HUES6 (cell line): Measurements from ENCODE around the gene ZNF385B.
A peak's percentile ranks its signal among the peaks of the same experiment; 100 is the strongest.

Experiments used
- H3K27ac ChIP-seq: 2 replicates; pipeline ENCODE4 v1.7.0; 2013; ENCODE audit warnings: low read depth, mild to moderate bottlenecking, low read length, inconsistent platforms
- H3K27me3 ChIP-seq: 2 replicates; pipeline ENCODE4 v1.6.1; 2013; ENCODE audit warnings: low read length; ENCODE audit not compliant: control insufficient read depth, insufficient read depth
- H3K36me3 ChIP-seq: 2 replicates; pipeline ENCODE4 v1.6.1; 2013; ENCODE audit warnings: low read length; ENCODE audit not compliant: control insufficient read depth, insufficient read depth
- H3K4me1 ChIP-seq: 2 replicates; pipeline ENCODE4 v1.6.1; 2013; ENCODE audit warnings: low read length; ENCODE audit not compliant: control insufficient read depth, insufficient read depth
- H3K4me3 ChIP-seq: 2 replicates; pipeline ENCODE4 v1.5.1; 2013; ENCODE audit warnings: low read depth, low read length
- H3K9ac ChIP-seq: one replicate; pipeline ENCODE4 v1.6.1; 2013; ENCODE audit warnings: mild to moderate bottlenecking, low read length
- H3K9me3 ChIP-seq: 2 replicates; pipeline ENCODE4 v1.6.1; 2013; ENCODE audit warnings: low read depth, low read length; ENCODE audit not compliant: control insufficient read depth, insufficient read depth

The ZNF385B gene

DNA sequence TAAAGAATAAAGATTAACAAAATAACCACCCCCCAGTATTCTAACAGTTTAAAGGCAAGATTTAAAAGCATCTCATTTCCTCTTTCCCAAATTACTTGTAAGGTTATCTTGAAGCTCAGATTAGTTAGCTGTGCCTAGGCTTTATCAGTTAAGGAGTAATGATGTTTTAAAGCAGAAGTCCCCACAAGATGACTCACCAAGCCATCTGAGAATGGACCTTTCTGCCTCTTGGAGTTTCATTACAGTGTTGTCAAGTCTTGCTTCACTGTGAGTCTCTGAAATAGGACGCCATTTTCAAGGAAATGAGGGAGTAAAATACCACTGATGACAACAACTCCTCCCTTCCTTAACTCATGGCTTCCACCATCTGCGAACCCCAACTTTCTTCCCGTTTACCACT lies 35.9 kb downstream of the ZNF385B start:
- H3K27me3 ChIP-seq, result no peaks in the 10 kb centered on the region
- no peaks in the 10 kb centered on the region for H3K9me3 ChIP-seq
- H3K36me3 ChIP-seq, result no peaks in the 10 kb centered on the region
- peaks cover 15% of the 10 kb centered on the region for H3K4me1 ChIP-seq
- H3K9ac ChIP-seq, result no peak overlapping the region
- H3K4me3 ChIP-seq, result no peak overlapping the region
- H3K27ac ChIP-seq, result peak overlapping the region; percentile 1; the same call in 1 of the 2 replicates

DNA sequence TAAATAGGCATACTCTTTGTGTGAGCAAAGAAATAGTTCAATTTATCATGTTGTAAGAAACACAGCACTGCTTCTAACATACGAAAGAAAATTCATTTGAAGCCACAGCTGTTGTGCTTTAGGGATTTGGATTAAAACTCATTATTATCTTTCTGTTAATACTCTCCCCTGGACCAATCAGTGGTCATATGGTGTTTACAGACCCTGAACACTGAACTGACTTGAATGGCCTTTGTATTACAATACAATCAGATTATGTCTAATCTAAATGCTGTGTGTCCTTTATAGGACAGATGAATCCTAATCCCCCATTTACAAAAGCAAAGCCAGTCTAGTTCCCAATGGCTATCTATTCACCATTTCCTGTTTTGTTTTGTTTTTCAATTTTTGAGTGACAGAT lies 36.5 kb downstream of the ZNF385B start:
- no peaks in the 10 kb centered on the region for H3K36me3 ChIP-seq
- peaks cover 15% of the 10 kb centered on the region for H3K4me1 ChIP-seq
- H3K9me3 ChIP-seq, result no peaks in the 10 kb centered on the region
- no peaks in the 10 kb centered on the region for H3K27me3 ChIP-seq
- no peak overlapping the region for H3K4me3 ChIP-seq
- no peak overlapping the region for H3K27ac ChIP-seq
- no peak overlapping the region for H3K9ac ChIP-seq

DNA sequence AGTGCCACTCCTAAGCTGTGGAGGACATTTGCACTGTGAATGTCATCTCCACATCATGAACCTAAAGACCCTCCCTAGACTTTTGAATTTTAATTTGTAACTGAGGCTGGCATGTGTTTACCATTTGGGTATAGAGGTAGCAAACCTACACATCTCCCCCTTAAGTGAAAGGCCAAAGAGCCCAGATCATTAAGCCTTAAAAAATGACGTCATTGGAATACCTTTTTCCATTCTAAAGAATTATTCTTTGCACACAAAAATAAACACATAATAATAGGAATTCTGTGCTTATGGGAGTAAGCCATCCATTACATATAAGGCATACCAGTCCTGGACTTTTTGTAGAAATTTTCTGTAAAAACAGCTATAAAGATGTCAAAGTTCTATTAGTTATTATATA lies 38.9 kb downstream of the ZNF385B start:
- Histone ChIP-seq H3K4me3 (no peak overlapping the region), H3K4me1 (peaks cover 18% of the 10 kb centered on the region)

DNA sequence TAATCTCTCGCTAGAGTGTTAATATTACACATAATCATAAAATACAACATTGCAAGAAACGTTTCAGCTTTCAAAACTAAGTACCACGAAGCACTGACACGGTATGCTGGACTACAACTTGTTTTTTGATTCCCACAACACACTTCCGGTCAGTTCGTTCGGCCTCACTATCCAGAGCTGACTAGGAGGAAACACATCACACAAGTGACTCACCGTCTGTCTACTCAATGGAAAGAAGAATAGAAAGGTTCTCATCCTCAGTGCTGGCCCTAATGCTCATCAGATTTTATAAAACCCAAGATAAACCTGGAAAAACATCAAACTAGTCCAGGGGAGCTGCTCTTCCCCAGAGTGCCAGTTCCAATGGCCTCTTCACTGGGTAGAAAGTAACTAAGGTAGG lies 42.9 kb downstream of the ZNF385B start:
- peaks cover 4% of the 10 kb centered on the region; the same call in 1 of the 2 replicates for H3K4me1 ChIP-seq
- H3K27me3 ChIP-seq, result no peaks in the 10 kb centered on the region

More for the DNA sequence above, 38.9 kb downstream of the ZNF385B start:
- H3K27ac ChIP-seq, result no peak overlapping the region
- H3K9ac ChIP-seq, result no peak overlapping the region
- no peaks in the 10 kb centered on the region for H3K36me3 ChIP-seq
- H3K27me3 ChIP-seq, result no peaks in the 10 kb centered on the region
- no peaks in the 10 kb centered on the region for H3K9me3 ChIP-seq

DNA sequence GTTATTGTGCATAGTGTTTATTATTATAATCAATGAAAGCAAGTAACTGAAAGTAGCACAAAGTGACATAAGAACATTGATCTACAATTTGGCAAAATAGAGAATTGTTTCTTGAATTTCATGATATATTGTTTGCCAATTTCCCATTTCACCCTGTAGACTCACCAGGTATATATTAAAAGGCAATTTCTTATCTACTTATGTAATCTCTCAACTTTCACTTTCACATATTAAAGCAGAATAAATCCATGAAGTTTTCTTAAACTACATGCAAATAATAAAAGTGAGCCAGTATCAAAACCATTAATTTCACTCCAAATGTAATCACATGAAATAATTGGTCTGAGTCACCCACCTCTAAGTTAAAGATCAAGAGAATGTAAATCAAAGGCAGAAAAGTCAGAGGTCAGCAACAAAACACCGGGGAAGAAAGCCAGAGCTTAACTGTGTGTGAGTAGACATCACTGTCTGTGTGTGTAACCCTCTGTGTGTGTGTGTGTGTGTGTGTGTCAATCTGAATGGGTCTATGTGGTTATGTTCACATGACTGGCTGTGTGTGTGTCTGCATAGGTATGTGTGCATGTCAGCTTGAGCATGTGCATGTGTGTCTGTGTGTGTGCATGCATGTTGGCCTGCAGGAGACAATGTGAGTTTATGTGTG lies 44.1 kb downstream of the ZNF385B start:
- Histone ChIP-seq H3K4me3 (no peak overlapping the region), H3K27ac (no peak overlapping the region), H3K4me1 (peaks cover 4% of the 10 kb centered on the region; the same call in 1 of the 2 replicates), H3K9ac (no peak overlapping the region), H3K27me3 (no peaks in the 10 kb centered on the region), H3K36me3 (no peaks in the 10 kb centered on the region), H3K9me3 (0 out of 2 replicates have a peak, but pooled peaks cover 2% of the 10 kb centered on the region)

More for the DNA sequence above, 42.9 kb downstream of the ZNF385B start:
- H3K9ac ChIP-seq, result no peak overlapping the region
- H3K36me3 ChIP-seq, result no peaks in the 10 kb centered on the region
- no peak overlapping the region for H3K4me3 ChIP-seq
- no peaks in the 10 kb centered on the region for H3K9me3 ChIP-seq
- no peak overlapping the region for H3K27ac ChIP-seq

DNA sequence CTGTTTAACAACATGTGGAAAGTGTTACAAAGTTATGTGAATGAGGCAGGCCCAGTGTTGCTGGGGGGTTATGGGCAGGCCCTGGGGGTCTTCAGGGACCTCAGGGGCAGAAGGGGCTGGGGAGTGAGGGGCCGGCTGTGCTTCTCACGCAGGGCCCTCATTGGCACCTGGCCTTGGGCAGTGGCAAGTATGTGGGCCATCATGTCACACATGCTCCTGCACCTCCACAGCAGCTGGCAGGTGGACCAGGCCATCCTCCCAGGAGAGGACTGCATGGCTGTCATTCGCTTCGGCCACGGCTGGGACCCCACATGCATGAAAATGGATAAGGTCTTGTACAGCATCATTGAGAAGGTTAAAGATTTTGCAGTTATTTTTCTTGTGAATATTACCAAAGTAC lies 47.4 kb downstream of the ZNF385B start:
- H3K36me3 ChIP-seq, result no peaks in the 10 kb centered on the region
- no peak overlapping the region for H3K4me3 ChIP-seq
- peaks cover 4% of the 10 kb centered on the region; the same call in 1 of the 2 replicates for H3K4me1 ChIP-seq
- H3K9me3 ChIP-seq, result 0 out of 2 replicates have a peak, but pooled peaks cover 3% of the 10 kb centered on the region
- no peak overlapping the region for H3K27ac ChIP-seq
- no peaks in the 10 kb centered on the region for H3K27me3 ChIP-seq
- H3K9ac ChIP-seq, result no peak overlapping the region

DNA sequence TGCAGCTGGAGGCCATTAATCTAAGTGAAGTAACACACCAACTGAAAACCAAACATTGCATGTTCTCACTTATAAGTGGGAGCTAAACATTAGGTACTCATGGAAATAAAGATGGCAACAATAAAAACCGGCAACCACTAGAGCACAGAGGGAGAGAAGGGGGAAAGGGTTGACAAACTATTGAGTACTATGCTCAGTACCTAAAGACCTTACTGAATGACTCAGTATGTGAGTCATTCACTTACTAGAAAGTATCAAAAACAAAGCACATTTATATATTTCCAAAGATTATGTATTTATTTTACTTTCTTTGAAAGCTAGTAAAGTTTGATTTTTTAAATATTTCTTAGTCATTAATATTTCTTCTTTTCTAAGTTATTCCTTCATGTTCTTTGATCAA lies 48.9 kb downstream of the ZNF385B start:
- Histone ChIP-seq H3K27me3 (no peaks in the 10 kb centered on the region), H3K9me3 (0 out of 2 replicates have a peak, but pooled peaks cover 3% of the 10 kb centered on the region), H3K4me1 (peaks cover under 1% of the 10 kb centered on the region; the same call in 1 of the 2 replicates), H3K4me3 (no peak overlapping the region), H3K36me3 (no peaks in the 10 kb centered on the region), H3K9ac (no peak overlapping the region), H3K27ac (no peak overlapping the region)

DNA sequence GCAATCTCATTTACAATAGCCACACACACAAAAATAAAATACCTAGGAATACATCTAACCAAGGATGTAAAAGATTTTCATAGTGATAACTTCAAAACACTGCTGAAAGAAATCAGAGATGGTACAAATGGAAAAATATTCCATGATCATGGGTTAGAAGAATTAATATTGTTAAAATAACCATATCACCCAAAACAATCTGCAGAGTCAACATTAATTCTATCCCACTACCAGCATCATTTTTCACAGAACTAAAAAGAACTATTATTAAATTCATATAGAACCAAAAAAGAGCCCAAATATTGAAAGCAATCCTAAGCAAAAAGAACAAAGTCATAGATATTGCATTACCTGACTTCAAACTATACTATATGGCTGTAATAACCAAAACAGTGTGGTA lies 50.4 kb downstream of the ZNF385B start:
- Histone ChIP-seq H3K4me1 (no peaks in the 10 kb centered on the region), H3K9ac (no peak overlapping the region), H3K9me3 (0 out of 2 replicates have a peak, but pooled peaks cover 3% of the 10 kb centered on the region), H3K27me3 (no peaks in the 10 kb centered on the region), H3K27ac (no peak overlapping the region), H3K36me3 (no peaks in the 10 kb centered on the region), H3K4me3 (no peak overlapping the region)

DNA sequence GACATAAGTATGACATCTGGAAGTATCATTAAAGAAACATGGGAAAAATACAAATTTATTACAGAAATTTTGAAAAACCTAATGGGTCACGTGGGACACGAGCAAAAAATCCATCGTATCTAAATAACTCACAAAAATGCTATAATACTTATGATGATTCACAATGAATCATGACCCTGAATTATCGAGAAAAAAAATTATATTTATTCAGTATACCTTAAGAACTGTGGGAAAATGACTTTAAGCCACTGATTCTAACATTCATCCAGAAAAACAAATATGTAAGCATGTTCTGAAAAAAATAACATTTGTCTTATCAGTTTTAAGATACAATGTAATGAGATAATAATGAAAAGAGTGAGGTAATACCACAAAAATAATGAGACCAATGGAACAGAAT lies 51.8 kb downstream of the ZNF385B start:
- no peaks in the 10 kb centered on the region for H3K4me1 ChIP-seq
- no peaks in the 10 kb centered on the region for H3K27me3 ChIP-seq
- H3K27ac ChIP-seq, result no peak overlapping the region
- no peak overlapping the region for H3K4me3 ChIP-seq
- H3K9me3 ChIP-seq, result 0 out of 2 replicates have a peak, but pooled peaks cover 3% of the 10 kb centered on the region
- H3K9ac ChIP-seq, result no peak overlapping the region
- H3K36me3 ChIP-seq, result no peaks in the 10 kb centered on the region

DNA sequence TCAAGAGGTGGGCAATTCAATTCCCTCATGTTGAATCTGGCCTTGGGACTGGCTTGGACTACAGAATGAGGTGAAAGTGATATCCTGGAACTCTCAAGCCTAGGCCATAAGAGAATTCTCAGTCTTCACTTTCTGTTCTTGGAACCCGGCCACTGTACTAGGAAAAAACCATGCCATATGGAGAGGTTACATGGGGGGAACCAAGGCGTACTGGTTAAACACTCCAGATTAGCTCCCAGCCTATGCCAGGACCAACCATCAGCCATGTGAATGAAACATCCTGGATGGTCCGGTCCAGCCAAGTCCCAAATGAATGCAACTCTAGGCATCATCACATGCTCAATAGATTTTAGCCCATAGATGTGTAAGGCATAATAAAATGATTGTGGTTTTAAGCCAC lies 56.4 kb downstream of the ZNF385B start:
- H3K9ac ChIP-seq, result no peak overlapping the region
- H3K27me3 ChIP-seq, result no peaks in the 10 kb centered on the region
- H3K27ac ChIP-seq, result no peak overlapping the region
- no peaks in the 10 kb centered on the region for H3K9me3 ChIP-seq
- 0 out of 2 replicates have a peak, but pooled peaks cover 4% of the 10 kb centered on the region for H3K4me1 ChIP-seq
- no peaks in the 10 kb centered on the region for H3K36me3 ChIP-seq
- H3K4me3 ChIP-seq, result no peak overlapping the region

DNA sequence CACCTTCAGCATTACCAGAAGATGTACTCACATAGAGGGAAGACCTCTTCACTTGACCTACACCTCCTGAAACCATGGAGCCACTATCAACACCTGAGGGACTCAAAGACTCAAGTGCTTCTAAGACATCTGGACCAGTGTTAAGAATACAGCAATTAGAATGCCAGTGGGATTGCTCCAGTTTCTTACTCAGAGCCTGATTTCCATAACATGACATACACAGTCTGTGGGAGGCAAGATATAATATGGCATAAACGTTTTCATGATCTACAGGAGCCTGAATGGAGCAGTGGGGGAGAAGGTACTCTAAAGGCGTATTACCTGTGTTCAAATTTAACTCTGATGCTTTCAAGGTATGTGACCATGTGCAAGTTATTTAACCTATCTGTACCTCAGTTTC lies 57.2 kb downstream of the ZNF385B start:
- no peaks in the 10 kb centered on the region for H3K27me3 ChIP-seq

More for the DNA sequence above, 57.2 kb downstream of the ZNF385B start:
- no peak overlapping the region for H3K4me3 ChIP-seq
- no peaks in the 10 kb centered on the region for H3K9me3 ChIP-seq
- H3K27ac ChIP-seq, result no peak overlapping the region
- 0 out of 2 replicates have a peak, but pooled peaks cover 4% of the 10 kb centered on the region for H3K4me1 ChIP-seq
- no peak overlapping the region for H3K9ac ChIP-seq
- no peaks in the 10 kb centered on the region for H3K36me3 ChIP-seq
